Lung (tissue), 12 donors: ENCODE measurements around the gene RGS3. TPM values are rescaled to one million over a fixed set of nuclear protein-coding genes. Genes with fewer than 3 reads are reported as not detected.

ENCODE experiments used
- ATAC-seq: fragments of 200-7000 bp; cut with Tn5 transposase; one replicate; pipeline ENCODE4 v1.9.1; 2020; ENCODE audit warnings: moderate number of reproducible peaks; ENCODE audit not compliant: insufficient read depth, low FRiP score
- DNase-seq, 3 donors: peaks; one replicate each; pipeline ENCODE4 v3.0.0-alpha.2; 2013 to 2017
- H3K27ac ChIP-seq, 2 donors: one replicate each; pipeline ENCODE4 v1.5.1; 2013; ENCODE audit warnings: mild to moderate bottlenecking in 2 of 2, moderate library complexity in 2 of 2, control low read depth in 1 of 2, inconsistent platforms in 1 of 2, low read depth in 1 of 2, low read length in 1 of 2
- H3K27me3 ChIP-seq, 3 donors: one replicate each; pipeline ENCODE4 v1.5.1; 2013; ENCODE audit warnings: low read length in 2 of 3; ENCODE audit not compliant: control insufficient read depth in 3 of 3, insufficient read depth in 3 of 3
- H3K36me3 ChIP-seq, 4 donors: one replicate each; pipeline ENCODE4 v1.5.1; 2013; ENCODE audit warnings: low read length in 4 of 4, mild to moderate bottlenecking in 1 of 4, moderate library complexity in 1 of 4; ENCODE audit not compliant: control insufficient read depth in 4 of 4, insufficient read depth in 4 of 4
- H3K4me1 ChIP-seq, 5 donors: one replicate each; pipeline ENCODE4 v1.5.1; 2013; ENCODE audit warnings: low read length in 5 of 5, mild to moderate bottlenecking in 2 of 5, moderate library complexity in 1 of 5; ENCODE audit not compliant: control insufficient read depth in 5 of 5, insufficient read depth in 5 of 5
- H3K4me3 ChIP-seq: one replicate; pipeline ENCODE4 v1.5.1; 2013; ENCODE audit warnings: mild to moderate bottlenecking, control low read depth, moderate library complexity
- H3K9ac ChIP-seq, 2 donors: one replicate each; pipeline ENCODE4 v1.5.1; 2013; ENCODE audit warnings: low read length in 2 of 2, control low read depth in 1 of 2; ENCODE audit not compliant: insufficient read depth in 1 of 2
- H3K9me3 ChIP-seq, 4 donors: one replicate each; pipeline ENCODE4 v1.5.1; 2013; ENCODE audit warnings: low read length in 3 of 4, mild to moderate bottlenecking in 1 of 4, moderate library complexity in 1 of 4; ENCODE audit not compliant: control insufficient read depth in 4 of 4, insufficient read depth in 3 of 4
- CTCF ChIP-seq: IDR thresholded peaks from 2 replicates; pipeline ENCODE4 v1.5.1; 2012; ENCODE audit warnings: mild to moderate bottlenecking; ENCODE audit errors: control extremely low read depth, extremely low read depth
- WGBS, 2 donors: extraction: QIAGEN DNeasy Blood & Tissue Kit; methylation state at CpG; one replicate each; pipeline ENCODE4 v1.1.7; 2013; 5-methylcytosine and 5-hydroxymethylcytosine counted together
- polyA plus RNA-seq, 2 donors: library from polyadenylated mRNA; stranded (reverse); fragments of 200-250 nt; gene quantifications; one replicate each; pipeline ENCODE4 v1.2.1, GENCODE V29; 2013
- total RNA-seq, 2 donors: library from RNA; depleted of rRNA in 1 of 2; stranded (reverse); fragments of >200 nt in 1 of 2; gene quantifications; one replicate each; pipeline ENCODE4 v1.2.1, GENCODE V29; 2014 to 2021
- donor health status: control.
- donor health status: control.
- donor health status: Bipolar disorder and iron deficiency.
- donor health status: healthy.
- donor health status: DM: yes; HTN: yes; CAD: no.

RGS3 gene
- total and polyA plus RNA-seq, 4 donors, result 43.0 to 91.8 (median 73.9) TPM

- DNase-seq (no peak), ATAC-seq (no peak)
- Histone ChIP-seq H3K9me3 (no peaks in the 10 kb centered on the region), H3K36me3 (peaks cover 0 to 2% (median 0%) of the 10 kb centered on the region in 4 donors), H3K4me1 (peaks cover 6 to 50% (median 23%) of the 10 kb centered on the region in 5 donors), H3K9ac (no peak overlapping the region), H3K4me3 (no peak overlapping the region), H3K27ac (peak overlapping the region; percentile 75 to 89), H3K27me3 (no peaks in the 10 kb centered on the region)
- TF ChIP-seq CTCF, result no peak
- 88% methylated on average over 3 of the region's 3 CpGs for WGBS, 2 donors
Measured at GRCh38 chr9:113578279-113578865, 114.8 kb downstream of the RGS3 start.

- Histone ChIP-seq H3K9me3 (no peaks in the 10 kb centered on the region), H3K9ac (no peak overlapping the region), H3K4me3 (no peak overlapping the region), H3K27me3 (no peaks in the 10 kb centered on the region), H3K36me3 (peaks cover under 1 to 6% (median 4%) of the 10 kb centered on the region in 4 donors), H3K4me1 (peaks cover 6 to 48% (median 23%) of the 10 kb centered on the region in 5 donors), H3K27ac (peak overlapping the region; percentile 75 to 89)
- ATAC-seq (no peak), DNase-seq (no peak)
- WGBS, 2 donors, result 11 to 33% methylated on average over 5 of the region's 5 CpGs
- no peak for TF ChIP-seq CTCF
Measured at GRCh38 chr9:113578882-113579282, 115.4 kb downstream of the RGS3 start.

- H3K36me3 ChIP-seq, result peaks cover 3 to 9% (median 8%) of the 10 kb centered on the region in 4 donors
- H3K27ac ChIP-seq, result peak overlapping the region; percentile 84 to 89
- no peak overlapping the region for H3K9ac ChIP-seq
- H3K4me3 ChIP-seq, result no peak overlapping the region
- ATAC-seq (no peak), DNase-seq (no peak)
- 30 to 31% methylated on average over 5 of the region's 5 CpGs for WGBS, 2 donors
- H3K27me3 ChIP-seq, result no peaks in the 10 kb centered on the region
- no peaks in the 10 kb centered on the region for H3K9me3 ChIP-seq
- H3K4me1 ChIP-seq, result peaks cover 6 to 49% (median 23%) of the 10 kb centered on the region in 5 donors
- no peak for TF ChIP-seq CTCF
Measured at GRCh38 chr9:113579283-113580040, 115.9 kb downstream of the RGS3 start.
